Stimulated activated memory B cell treated with anti-CD40 and anti-IgM and Interleukin-4, amounts not matched to agents 10 μg/mL and 1 μg/mL and 100 μg/mL, for 72 hours (primary cell): ENCODE results near the gene HYI.
"Not testable (repeated sequence)": the region's sequence is repeated elsewhere in the genome, so short reads cannot be mapped to it uniquely, and the experiment has no call there.

Source experiments
- ATAC-seq: fragments of 150-1000 bp; cut with Tn5 transposase; 2 replicates; pipeline ENCODE4 v1.10.0; 2021
- H3K27ac Mint-ChIP-seq: one replicate; pipeline ENCODE4 v1.8.0; 2022; ENCODE audit warnings: mild to moderate bottlenecking, mixed read lengths
- H3K27me3 Mint-ChIP-seq: one replicate; pipeline ENCODE4 v1.8.0; 2022; ENCODE audit warnings: mixed read lengths
- H3K36me3 Mint-ChIP-seq: one replicate; pipeline ENCODE4 v1.8.0; 2022; ENCODE audit warnings: mixed read lengths
- H3K4me1 Mint-ChIP-seq: one replicate; pipeline ENCODE4 v1.8.0; 2022; ENCODE audit warnings: mixed read lengths
- H3K4me3 Mint-ChIP-seq: one replicate; pipeline ENCODE4 v1.8.0; 2022; ENCODE audit warnings: mild to moderate bottlenecking, moderate library complexity, mixed read lengths
- H3K9me3 Mint-ChIP-seq: one replicate; pipeline ENCODE4 v1.8.0; 2022; ENCODE audit warnings: mixed read lengths

HYI gene

DNA sequence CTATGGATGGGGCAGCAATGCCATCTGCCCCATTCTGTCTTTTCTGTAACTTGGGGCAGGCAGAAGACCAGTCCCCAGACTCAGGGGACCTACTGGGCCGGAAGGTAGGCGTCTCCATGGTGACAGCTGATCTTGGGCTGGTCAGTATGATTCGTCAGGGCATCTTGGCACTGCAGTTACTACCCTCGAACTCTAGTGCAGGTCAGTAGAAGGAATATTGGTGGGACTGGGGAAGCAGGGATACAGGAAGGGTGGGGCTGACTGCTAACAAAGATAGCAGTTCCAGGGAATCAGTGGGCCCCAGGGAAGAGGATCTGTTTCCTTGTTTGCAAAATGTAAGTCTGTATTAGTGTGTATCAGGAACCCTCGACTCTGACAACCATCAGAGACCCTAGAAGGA lies 37.8 kb downstream of the HYI start:
- H3K27ac Mint-ChIP-seq: no peak overlapping the region
- no peaks in the 10 kb centered on the region for H3K4me1 Mint-ChIP-seq
- no peak for ATAC-seq
- no peaks in the 10 kb centered on the region for H3K27me3 Mint-ChIP-seq
- H3K36me3 Mint-ChIP-seq: peaks cover 29% of the 10 kb centered on the region
- no peaks in the 10 kb centered on the region for H3K9me3 Mint-ChIP-seq
- H3K4me3 Mint-ChIP-seq: no peak overlapping the region

DNA sequence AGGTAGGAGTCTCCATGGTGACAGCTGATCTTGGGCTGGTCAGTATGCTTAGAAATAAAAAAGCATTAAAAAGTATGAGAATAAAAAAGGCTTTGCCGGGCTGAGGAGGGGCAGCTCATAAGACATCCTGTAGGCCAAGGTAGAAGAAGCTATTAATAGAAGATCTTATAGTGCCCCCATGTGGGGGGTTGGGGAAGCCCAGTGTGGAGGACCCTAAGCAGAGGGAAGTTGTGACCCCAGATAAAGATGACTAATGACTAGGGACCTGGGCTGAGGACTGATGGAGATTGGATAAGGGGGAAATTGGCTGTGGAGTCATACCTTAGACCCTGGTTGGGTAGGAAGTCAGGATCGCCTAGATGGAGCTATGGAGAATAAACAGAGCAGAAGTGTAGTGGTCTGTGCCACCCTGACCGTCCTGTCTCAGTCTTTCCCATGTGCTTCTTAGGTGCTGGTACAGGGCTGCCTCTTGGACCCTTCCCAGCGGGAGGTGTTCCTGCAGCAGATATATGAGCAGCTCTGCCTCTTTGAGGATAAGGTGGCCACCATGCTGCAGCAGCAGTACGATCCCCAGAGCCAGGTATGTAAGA lies 39.0 kb downstream of the HYI start:
- H3K36me3 Mint-ChIP-seq: peaks cover 26% of the 10 kb centered on the region
- H3K9me3 Mint-ChIP-seq: no peaks in the 10 kb centered on the region
- ATAC-seq: peak; percentile 67
- no peaks in the 10 kb centered on the region for H3K4me1 Mint-ChIP-seq
- peak overlapping the region; percentile 14 for H3K27ac Mint-ChIP-seq
- no peak overlapping the region for H3K4me3 Mint-ChIP-seq
- no peaks in the 10 kb centered on the region for H3K27me3 Mint-ChIP-seq

DNA sequence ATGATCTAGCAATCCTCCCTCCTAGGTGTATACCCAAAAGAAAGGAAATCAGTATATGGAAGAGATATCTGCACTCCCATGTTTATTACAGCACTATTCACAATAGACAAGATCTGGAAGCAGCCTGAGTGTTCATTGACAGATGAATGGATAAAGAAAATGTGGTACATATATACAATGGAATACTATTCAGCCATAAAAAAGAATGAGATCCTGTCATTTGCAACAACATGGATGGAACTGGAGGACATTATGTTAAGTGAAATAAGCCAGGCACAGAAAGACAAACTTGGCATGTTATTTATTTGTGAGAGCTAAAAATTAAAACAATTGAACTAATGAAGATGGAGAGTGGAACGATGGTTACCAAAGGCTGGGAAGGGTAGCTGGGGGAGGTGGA lies 40.3 kb downstream of the HYI start:
- H3K4me3 Mint-ChIP-seq, H3K27me3 Mint-ChIP-seq, H3K4me1 Mint-ChIP-seq, H3K9me3 Mint-ChIP-seq, H3K27ac Mint-ChIP-seq, ATAC-seq: not testable (repeated sequence)
- peaks cover 39% of the 10 kb centered on the region for H3K36me3 Mint-ChIP-seq

- Mint-ChIP-seq H3K9me3 (no peaks in the 10 kb centered on the region), H3K36me3 (peaks cover 54% of the 10 kb centered on the region), H3K4me1 (no peaks in the 10 kb centered on the region), H3K27me3 (no peaks in the 10 kb centered on the region), H3K4me3 (no peak overlapping the region), H3K27ac (no peak overlapping the region)
- ATAC-seq: no peak
Measured at GRCh38 chr1:43410571-43410970, 43.2 kb downstream of the HYI start.

GRCh38 chr1:43405876-43406234 lies 47.9 kb downstream of the HYI start:
- Mint-ChIP-seq H3K27ac (no peak overlapping the region), H3K9me3 (no peaks in the 10 kb centered on the region), H3K36me3 (peaks cover 64% of the 10 kb centered on the region), H3K4me3 (no peak overlapping the region), H3K27me3 (no peaks in the 10 kb centered on the region), H3K4me1 (peaks cover 13% of the 10 kb centered on the region)
- no peak for ATAC-seq

DNA sequence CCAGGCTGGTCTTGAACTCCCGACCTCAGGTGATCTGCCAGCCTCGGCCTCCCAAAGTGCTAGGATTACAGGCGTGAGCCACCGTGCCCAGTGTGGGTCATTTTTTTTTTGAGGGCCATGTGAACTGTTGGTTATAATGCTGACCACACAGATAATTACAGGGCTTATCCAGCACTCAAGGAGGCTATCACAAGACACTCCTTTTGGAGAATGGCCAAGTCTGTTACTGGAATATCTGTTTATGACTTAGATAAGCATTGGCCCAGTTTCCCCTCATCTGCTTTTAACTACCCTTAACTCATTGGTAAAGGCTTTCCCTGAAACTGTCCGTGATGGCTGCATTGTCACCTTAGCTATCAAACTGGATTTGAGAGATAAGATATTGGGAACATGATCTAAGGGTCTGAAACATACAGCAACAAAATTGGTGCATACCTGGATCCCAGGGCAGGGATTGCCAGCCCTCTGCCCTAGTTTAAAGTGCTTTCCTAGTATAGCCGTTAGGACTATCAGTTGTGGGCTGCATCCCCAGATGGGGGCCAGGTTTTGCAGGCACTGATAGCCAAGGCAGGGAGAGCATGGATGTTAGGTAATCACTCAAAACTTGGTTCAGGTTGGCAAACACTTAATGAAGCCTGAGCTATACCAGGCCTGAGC lies 48.4 kb downstream of the HYI start:
- Mint-ChIP-seq H3K36me3 (peaks cover 66% of the 10 kb centered on the region), H3K9me3 (no peaks in the 10 kb centered on the region), H3K4me1 (peaks cover 14% of the 10 kb centered on the region)

DNA sequence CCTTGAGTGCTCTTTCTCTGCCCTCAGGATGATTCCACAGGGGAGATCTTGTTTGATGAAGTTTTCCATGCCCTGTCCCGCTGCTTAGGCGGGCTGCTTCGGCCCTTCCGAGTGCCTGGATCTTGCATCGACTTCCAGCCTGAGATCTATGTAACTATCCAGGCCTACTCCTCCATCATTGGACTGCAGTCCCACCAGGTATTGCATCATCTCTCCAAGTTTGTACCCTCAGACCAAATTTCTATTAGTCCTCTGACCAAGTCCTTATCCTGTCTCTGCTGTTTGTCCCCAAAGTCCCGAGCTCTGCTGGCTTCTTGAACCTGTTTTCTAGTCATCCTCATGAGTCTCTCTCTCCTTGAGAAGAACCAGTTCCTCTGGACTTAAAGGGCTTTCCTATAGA lies 49.4 kb downstream of the HYI start:
- H3K4me3 Mint-ChIP-seq: no peak overlapping the region
- H3K36me3 Mint-ChIP-seq: peaks cover 63% of the 10 kb centered on the region
- H3K27me3 Mint-ChIP-seq: no peaks in the 10 kb centered on the region
- ATAC-seq: no peak
- H3K9me3 Mint-ChIP-seq: no peaks in the 10 kb centered on the region
- peaks cover 17% of the 10 kb centered on the region for H3K4me1 Mint-ChIP-seq
- no peak overlapping the region for H3K27ac Mint-ChIP-seq

More for the DNA sequence above, 48.4 kb downstream of the HYI start:
- no peak overlapping the region for H3K4me3 Mint-ChIP-seq
- no peak for ATAC-seq
- H3K27me3 Mint-ChIP-seq: no peaks in the 10 kb centered on the region
- H3K27ac Mint-ChIP-seq: no peak overlapping the region

DNA sequence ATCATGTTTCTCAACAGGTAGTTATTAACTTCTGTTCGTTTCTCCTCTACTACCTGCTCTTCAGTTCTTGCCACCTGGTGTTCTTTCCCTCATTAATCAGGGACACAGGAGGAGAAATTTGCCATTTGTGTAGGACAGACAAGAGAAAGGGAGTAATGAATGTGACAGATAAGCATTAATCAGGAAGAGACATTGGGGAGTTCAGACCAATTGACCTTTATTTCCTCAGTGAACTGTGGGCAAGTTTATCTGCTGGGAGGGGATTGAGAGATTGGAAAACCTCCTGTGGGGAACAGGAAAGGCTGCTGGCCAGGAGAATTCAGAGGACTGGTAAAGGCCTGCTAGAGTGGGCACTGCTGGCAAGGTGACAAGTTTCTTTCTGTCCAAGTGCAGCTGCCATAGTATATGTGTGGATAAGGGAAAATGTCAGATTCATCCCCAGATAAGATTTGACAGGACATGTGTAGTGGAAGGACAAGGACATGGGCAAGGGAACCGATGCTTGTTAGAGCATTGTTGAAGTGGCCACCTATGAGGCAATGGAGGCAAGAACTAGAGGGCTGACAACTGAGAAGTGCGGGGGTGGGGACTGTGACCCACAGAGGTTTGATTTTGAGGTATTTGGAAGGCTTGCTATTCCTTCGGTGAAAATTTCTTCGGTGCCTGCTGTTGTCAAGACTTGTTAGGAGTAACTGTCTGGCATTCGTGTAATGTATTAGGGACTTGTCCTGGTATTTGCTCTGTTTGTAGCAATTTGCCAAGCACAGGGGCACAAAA lies 51.5 kb downstream of the HYI start:
- Mint-ChIP-seq H3K36me3 (peaks cover 54% of the 10 kb centered on the region), H3K4me3 (no peak overlapping the region), H3K9me3 (no peaks in the 10 kb centered on the region), H3K27me3 (no peaks in the 10 kb centered on the region), H3K27ac (no peak overlapping the region), H3K4me1 (peaks cover 17% of the 10 kb centered on the region)
- no peak for ATAC-seq
